GM18519 (cell line): Measurements from ENCODE around the gene RADIL.

ENCODE experiments used
- ATAC-seq: cut with Tn5 transposase; IDR thresholded peaks from one replicate; pipeline ENCODE4 v1.9.1; 2021; ENCODE audit warnings: mild to moderate bottlenecking, moderate library complexity; ENCODE audit not compliant: unreplicated experiment, low FRiP score

RADIL gene

DNA sequence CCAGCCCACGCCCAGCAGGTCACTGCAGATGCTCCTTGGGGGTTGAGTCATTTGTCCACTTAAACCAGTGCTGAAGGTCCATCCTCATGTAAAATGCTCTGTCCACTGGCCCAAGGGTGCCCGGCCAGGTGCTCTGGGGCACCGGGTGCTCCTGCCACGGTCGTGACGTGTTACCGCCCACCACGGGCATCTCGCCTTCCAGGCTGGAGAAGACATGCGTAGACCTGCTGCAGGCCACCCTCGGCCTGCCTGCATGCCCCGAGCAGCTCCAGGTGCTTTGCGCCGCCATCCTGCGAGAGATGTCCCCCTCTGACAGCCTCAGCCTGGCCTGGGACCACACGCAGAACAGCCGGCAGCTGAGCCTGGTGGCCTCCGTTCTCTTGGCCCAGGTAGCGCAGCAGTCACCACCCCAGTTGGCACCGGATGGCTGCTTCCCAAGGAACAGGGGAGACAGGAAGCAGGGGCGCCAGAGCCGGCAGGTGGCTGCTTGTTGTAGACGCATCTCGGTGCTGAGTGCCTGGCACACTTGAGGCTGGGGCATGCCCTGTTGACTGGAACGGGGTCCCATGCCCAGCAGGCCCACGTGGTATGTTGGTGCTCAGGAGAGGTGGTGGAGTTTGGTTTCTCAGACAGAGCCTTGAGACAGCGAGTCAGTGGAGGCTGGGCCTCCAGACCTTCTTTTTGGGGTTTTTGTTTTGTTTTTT lies 102.0 kb downstream of the RADIL start:
- no peak for ATAC-seq

DNA sequence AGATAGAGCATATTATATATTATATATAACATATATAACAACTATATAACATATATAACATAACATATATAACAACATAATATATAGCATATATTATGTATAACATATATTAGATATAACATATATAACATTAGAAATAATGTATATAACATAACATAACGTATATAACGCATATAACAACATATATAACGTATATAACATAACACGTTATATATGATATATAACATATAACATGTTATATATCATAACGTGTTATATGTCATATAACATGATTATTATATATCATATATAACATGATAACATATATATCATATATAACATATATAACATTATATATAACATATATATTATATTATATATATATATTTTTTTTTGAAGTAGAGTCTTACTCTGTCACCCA lies 104.4 kb downstream of the RADIL start:
- ATAC-seq, result no peak

DNA sequence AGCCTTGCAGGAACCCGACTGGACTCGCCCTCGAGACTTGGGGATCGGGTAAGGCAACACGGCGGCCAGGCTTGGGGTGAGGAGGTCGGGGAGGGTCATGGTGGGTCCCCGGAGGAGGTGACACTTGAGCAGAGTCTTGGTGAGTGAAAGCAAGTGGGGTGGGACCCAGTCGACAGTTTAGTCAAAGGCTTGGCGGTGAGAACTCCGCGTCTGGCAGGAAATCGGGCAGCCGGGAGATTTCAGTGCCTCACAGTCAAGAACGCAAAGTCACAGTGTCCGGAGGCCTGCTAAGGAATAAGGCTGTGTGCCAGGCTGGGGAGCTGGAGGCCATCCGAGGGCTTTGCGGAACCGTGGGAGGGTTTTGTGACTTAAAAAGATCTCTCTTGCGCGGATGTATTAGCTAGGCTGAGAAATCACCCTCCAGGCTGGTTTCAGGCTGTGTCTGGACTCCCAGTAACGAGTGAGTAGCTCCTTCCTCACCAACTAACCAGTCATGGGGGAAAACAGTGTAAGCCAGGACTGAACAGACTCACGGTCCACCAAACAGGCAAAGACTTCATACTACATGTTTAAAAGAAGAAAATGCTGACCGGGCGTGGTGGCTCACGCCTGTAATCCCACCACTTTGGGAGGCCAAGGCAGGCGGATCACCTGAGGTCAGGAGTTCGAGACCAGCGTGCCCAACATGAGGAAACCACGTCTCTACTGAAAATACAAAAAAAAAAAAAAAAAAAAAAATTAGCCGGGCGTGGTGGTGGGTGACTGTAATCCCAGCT lies 107.5 kb downstream of the RADIL start:
- ATAC-seq, result no peak

DNA sequence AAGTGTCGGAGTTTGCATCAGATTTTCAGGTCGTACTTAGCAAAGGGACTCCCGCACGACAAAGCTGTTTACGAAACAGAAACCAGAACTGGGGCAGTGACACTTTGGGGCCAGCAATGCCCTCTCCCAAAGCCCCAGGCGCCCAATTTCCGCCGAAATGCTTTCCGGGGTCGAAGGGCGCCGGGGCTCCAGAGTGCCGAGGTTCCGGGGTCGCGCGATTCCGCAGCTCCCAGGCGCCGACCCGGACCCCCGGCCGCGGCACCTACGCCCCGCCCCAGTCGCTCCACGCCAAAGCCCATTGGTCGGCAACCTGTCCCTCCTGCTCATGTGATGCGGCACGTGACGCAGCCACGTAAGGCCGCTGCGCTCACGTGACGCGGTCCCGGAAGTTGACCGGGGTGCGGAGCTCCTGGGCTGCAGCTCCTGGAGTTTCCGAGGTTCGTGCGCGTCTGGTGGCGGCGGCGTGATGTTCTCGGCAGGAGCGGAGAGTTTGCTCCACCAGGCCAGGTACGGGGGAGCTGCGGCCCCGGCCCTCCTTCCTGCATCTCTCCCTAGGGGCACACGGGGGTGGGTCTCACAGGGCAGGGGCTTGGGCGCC lies 108.2 kb downstream of the RADIL start, which contains the start of gene AP5Z1:
TSS of gene AP5Z1 (plus strand) at position 374 of the 598 bp plus-strand sequence. CDS start at position 467, 93 bp downstream.
- ATAC-seq, result peak; percentile 87

DNA sequence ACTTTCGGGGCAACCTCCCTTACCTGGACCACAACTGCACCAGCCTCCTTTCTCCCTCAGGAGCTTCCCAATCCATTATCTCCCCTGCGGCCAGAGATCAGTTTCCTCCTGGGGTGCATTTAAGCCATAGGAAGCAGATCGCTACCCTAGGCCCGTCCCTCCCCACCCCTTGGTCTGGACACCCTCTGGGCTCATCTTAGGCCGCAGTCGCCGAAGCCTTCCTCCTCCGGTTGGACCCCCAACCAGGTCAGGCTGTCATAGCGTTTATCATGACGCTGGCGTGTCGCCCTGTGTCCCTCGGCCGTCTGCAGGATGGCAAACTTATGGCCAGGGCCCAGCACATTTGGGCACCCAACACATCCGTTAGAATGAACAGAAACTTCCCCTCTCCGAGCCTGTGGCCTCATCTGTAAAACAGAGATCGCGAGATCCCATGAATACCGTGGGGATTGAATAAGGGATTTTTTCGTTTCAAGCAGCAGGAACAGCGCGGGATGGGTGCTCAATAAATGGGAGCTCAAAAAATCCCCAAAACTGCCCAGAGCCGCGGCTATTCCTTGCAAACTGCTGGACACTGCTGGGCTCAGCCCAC lies 108.8 kb downstream of the RADIL start:
- peak; percentile 16 for ATAC-seq

DNA sequence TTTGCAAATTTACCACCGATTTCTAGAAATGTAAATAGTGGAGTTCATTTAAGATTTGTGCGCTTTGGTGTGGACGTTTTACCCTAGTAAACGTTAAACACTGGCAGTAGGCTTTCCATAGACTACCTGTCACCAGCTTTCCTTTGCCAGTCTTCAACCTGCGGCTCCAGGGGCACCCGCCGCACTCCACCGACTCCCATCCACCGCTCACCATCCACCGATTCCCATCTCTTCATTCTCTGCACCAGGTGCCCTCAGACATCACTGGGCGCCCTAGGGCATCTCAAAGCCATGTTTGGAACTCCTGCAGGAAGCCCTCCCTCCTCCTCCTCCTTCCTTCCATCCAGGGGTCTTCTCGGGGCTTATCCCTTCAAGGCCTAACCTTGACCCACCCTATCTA lies 109.5 kb downstream of the RADIL start:
- ATAC-seq, result no peak

DNA sequence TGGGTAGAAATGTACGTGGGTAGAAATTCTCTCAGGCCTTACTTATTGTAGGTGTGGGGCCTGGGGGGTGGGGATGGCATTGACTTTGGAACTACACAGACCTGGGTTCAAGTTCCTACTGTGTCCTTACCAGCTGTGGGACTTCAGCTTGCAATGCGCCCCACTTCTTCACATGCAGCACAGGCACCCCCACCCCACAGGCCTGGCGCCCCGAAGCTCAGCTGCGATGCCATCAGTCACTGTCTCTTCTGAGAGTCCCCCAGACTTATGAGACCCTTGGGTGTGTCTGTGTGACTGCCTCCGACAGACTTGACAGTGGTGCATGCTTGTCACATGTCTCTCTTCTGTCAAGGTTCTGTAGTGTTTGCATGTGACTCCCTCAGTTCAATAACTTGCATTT lies 111.2 kb downstream of the RADIL start:
- no peak for ATAC-seq

DNA sequence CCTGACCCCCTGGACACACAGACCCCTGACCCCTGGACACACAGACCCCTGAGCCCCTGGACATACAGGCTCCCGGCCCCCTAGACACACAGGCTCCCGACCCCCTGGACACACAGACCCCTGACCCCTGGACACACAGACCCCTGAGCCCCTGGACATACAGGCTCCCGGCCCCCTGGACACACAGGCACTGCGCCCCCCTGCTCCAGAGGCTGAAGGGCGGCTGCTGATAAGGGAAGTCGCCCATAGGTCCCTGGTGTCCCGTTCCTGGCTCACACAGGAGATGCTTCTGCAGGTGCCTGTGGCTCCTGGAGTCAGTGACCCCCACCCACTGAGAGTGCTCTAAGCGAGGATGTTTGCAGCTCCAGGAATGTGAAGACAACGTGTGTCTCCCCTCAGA lies 111.8 kb downstream of the RADIL start:
- no peak for ATAC-seq

DNA sequence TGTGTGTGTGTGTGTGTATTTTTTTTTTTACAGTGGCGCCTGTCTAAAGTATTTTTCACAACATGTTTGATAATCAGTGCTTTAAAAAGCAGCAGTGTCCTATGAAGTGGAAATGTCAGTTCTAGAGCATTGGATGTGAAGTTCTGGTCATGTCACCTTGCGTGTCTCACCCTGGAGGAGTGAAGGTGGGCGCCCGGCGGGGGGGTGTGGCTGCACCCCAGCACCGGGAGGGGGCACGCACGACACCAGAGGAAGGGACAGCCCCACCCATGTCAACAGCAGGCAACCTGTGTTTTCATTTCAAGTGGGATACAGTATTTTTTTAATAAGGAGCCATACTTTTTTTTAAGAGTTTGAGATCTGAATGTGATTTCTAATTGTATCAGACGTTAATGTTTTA lies 112.6 kb downstream of the RADIL start:
- no peak for ATAC-seq

DNA sequence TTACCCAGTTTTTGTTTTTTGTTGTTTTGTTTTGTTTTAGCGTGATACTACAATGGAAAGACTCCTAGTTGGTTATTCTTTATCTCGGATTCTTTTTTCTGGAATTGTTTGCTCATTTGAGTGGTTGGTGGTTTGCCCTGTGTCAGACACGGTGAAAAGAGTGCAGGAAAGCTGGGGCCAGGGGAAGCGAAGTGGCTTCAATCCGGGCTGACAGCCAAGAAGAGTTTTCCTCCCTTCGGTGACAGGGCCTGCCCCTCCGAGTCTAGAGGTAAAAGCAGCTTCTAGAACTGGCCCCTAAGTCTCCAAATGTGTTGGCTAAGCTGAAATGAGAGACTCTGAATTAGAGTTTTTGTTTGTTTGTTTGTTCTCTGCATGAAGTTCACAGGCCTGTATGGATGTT lies 113.8 kb downstream of the RADIL start:
- ATAC-seq, result no peak

DNA sequence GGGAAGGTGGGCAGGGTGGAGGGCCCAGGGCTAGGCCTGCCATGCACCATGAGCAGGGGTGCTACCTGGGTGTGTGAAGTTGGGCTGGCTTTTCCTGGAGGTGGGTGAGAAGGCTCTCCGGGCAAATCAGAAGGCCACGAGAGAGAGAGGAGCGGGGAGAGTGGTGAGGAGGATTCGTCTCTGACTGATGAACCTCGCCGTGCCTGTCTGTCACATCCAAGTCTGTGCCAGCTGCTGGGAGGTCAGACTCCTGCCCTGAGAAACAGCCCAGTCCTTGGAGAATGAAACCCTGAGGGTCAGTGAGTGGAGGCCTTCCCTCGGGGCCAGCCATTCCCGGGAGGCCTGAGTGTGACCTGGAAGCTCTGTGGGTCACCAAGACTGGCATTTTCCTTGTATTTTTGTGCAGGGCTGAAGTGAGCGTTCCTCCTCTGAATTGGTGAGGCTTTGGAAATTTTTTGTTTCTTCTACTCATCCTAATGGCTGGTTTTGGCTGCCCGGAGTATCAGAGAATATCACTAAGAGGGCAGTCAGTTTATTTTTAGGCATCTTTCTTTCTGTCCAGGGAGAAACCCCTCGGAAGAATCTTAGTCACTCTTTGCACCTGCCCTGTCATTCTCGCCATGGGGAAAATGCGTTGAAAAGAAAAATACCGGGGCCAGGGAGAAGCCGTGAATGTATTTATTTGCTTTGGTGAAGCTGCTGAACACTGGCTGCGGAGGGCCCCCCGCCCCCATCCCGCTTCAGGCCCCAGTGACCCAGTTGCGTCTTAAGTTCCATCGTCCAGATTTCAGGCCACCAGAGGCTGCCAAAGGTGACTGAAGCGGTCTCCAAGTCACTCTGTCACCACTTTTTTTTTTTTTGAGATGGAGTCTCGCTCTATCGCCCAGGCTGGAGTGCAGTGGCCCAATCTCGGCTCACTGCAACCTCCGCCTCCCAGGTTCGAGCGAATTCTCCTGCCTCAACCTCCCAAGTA lies 114.6 kb downstream of the RADIL start:
- no peak for ATAC-seq

DNA sequence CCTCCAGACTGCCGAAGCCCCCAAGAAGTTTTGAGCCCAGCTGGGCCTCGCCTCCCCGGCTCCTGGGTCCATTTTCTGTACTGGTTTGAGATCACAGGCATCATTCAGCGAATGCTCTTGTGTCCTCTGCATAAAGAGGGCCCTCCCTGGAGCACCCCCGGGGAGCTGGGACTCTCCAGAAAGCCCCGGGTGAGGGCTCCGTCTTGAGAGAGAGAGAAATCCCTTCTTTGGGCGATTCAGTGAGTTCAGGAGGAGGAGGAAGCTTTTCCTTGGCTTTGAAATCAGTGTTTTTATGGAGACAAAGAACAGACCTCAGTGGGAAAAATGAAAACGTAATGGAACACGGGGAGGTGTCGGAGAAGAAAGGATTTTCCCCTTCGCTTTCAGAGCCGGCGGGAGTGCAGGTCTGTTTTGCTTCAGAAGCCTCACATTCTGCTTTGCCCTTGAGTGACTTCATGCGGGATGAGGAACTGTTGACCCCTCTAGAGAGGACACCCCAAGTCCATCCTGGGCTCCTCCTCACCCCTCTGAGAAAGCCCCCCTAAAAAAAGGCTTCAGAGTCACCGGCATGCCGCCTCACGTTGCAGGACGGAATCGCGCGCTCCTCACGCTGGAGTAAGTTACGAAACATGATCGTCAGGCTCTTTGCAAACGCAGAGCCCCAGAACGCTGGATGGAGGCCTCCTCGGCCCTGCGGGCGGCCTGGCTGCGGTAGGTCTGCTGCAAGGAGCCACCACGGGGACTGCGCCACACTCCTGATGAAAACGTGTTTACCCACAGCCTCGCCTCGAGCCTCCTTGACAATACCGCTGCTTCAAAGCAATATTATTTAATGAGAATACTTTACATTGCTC lies 116.6 kb downstream of the RADIL start:
- no peak for ATAC-seq

DNA sequence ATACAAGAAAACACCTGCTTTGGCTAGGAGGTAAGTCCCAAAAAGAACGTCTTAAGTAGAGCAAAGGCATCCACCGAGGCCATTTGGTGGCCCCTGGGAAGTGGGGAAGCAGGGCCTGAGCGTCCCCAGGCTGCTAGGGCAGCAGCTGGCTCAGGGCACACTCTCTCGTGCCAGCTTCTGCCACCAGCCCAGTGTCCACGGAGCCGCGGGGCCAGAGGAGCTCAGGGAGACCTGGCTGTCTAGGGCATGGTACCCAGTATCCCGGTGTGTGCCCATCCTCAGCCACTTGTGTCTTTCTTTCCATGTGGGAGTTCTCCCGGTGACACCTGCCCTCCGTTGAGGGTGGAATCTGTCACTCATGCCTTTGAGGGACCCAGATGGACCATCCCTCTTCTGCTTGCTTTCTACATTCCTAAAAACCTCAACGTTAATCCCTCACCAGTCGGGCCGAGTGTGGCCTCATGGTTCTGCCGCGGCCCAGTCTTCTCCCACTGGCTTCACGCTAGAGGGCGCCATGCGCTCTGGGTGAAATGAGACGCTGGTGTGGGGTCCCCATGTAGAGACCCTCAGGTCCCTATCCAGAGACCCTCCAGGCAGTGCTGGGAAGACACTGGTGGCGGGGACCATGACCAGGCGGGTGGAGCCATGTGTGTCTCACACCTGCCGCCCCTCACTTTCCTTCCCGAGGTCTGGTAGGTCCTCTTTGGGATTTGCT lies 117.6 kb downstream of the RADIL start:
- ATAC-seq, result no peak

DNA sequence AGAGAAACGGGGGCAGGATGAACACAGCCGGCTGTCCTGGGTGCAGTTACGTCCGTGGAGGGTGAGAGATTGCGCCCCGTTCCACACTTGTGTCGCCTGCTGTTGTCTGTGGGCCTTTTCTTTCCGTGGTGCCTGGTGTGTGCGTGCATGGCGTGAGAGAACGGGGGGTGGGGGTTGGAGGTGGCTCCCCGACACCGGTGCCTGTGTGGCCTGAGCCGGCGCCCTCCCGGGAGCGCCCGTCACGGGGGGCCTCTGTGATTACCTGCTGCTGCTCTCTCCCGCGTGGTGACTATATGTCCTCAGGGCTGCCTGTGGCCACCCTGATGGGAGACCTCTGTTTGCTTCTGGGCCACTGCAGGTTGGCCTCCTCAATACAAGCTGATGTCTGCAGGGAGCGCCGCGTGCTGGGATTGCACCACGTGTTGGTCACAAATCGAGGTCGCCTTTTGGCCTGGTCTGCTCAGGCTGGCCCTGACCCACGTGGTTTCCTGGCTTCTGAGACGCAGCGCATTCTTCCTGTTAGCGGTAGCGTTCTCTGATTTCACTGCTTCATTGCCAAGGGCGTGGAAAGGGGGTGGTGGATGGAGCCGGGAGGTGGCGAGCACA lies 119.0 kb downstream of the RADIL start:
- ATAC-seq, result no peak

DNA sequence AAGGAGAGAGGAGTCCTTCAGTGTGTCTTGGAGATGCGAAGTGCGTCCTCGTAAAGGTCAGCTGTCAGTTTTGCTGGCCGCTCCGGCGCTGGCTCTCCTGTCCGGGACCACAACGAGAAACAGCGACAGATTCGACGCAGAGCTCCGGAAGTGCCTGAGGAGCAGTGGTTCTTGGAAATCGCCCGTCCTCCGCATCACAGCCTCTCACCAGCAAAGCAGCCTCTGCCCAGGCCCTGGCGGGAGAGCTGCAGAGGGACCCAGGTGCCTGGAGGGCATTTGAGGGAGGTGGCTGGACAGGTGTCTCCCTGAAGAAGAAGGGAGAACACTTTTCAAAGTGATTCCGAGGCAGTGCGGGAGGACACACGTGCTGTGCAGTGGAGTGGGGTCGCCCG lies 119.7 kb downstream of the RADIL start:
- ATAC-seq, result no peak

DNA sequence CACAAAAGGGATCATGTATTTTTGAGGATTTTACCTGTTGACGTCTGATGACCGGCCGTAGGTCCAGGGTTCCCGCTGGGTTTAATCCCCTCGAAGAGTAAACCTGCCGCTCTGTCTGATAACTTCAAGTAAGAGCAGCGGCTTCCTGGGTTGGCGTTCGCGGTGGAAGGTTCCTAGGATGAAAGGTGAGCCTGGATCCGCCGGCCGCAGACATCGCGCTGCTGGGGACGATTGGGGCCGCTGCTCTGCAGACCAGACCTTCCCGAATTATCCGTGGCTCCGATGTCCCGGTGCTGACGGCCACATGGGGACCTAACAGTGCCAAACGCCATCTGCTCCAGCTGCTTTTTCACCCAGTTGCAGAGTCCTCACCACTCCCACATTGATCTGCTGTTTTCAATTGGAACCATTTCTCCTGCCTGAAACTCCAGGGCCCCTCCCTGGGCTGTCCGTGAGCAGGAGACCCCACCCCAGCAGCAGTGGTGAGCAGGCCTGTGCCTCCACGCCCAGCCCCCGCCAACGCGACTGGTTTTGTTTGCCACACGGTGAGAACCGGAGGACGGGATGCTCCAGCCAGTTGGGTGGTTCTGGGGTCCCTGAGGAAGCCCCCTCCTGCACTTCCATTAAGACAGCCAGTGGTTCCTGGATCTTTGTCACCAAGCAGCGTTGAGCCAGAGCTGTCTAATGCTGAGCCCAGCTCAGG lies 120.3 kb downstream of the RADIL start:
- ATAC-seq, result no peak
